SK-N-SH (cell line): ENCODE data around the gene PSMD3. TPM values are rescaled to one million over a fixed set of nuclear protein-coding genes. Genes with fewer than 3 reads are reported as not detected.
A peak's percentile ranks its signal among the peaks of the same experiment; 100 is the strongest.

ENCODE experiments used
- CTCF ChIA-PET: fragments of 300-600, 350-600 bp; formaldehyde crosslinking; extraction: SDS; loops from one replicate; lab custom pipeline; 2021; lab: Yijun Ruan, JAX
- POLR2A ChIA-PET: fragments of 350-600 bp; sonication (Branson Sonifier 250); formaldehyde crosslinking; extraction: SDS; loops from one replicate; lab custom pipeline; 2020; ENCODE audit warnings: antibody characterized with exemption, inconsistent platforms; lab: Yijun Ruan, JAX
- DNase-seq: peaks from one replicate; pipeline ENCODE4 v3.0.0; 2012
- H2AFZ ChIP-seq: fragments of 200-600 bp; sonication (generic); 2 replicates; pipeline ENCODE4 v1.8.1; 2016; ENCODE audit warnings: antibody characterized with exemption, mild to moderate bottlenecking, low read depth
- H3F3A ChIP-seq: fragments of 200-600 bp; sonication (generic); replicated peaks from 2 replicates; pipeline ENCODE3; 2016; ENCODE audit warnings: antibody characterized with exemption, mild to moderate bottlenecking; ENCODE audit not compliant: insufficient read depth
- H3K27ac ChIP-seq, 2 experiments: fragments of 200-500 bp in 1 of 2; fragments of 200-600 bp in 1 of 2; sonication (Bioruptor generic) in 1 of 2; sonication (generic), shearing (Covaris generic) in 1 of 2; 2 replicates each; pipeline versions ENCODE4 v1.5.1 to v1.6.1; 2014 to 2016; ENCODE audit warnings: low read depth in 2 of 2, inconsistent platforms in 1 of 2, low read length in 1 of 2, mild to moderate bottlenecking in 1 of 2, mixed read lengths in 1 of 2
- H3K27me3 ChIP-seq: fragments of 200-600 bp; sonication (generic), shearing (Covaris generic); 2 replicates; pipeline ENCODE4 v1.6.1; 2016; ENCODE audit warnings: mixed run types; ENCODE audit not compliant: insufficient read depth
- H3K36me3 ChIP-seq, 2 experiments: fragments of 200-500 bp in 1 of 2; fragments of 200-600 bp in 1 of 2; sonication (Bioruptor generic) in 1 of 2; sonication (generic) in 1 of 2; replicated peaks in 1 of 2; 2 replicates each; pipeline versions ENCODE3 to v1.5.1; 2014 to 2016; ENCODE audit warnings: low read length in 1 of 2, mild to moderate bottlenecking in 1 of 2; ENCODE audit not compliant: insufficient read depth in 2 of 2, control insufficient read depth in 1 of 2
- H3K4me1 ChIP-seq, 2 experiments: fragments of 200-500 bp in 1 of 2; fragments of 200-600 bp in 1 of 2; sonication (Bioruptor generic) in 1 of 2; sonication (generic), shearing (Covaris generic) in 1 of 2; 2 replicates each; pipeline versions ENCODE4 v1.5.1 to v1.6.1; 2014 to 2016; ENCODE audit warnings: low read depth in 1 of 2, low read length in 1 of 2, mixed run types in 1 of 2; ENCODE audit not compliant: insufficient read depth in 2 of 2, control insufficient read depth in 1 of 2
- H3K4me2 ChIP-seq: fragments of 200-600 bp; sonication (generic), shearing (Covaris generic); 2 replicates; pipeline ENCODE4 v1.6.1; 2017; ENCODE audit warnings: mixed run types
- H3K4me3 ChIP-seq, 2 experiments: fragments of 200-500 bp in 1 of 2; fragments of 200-600 bp in 1 of 2; sonication (Bioruptor generic) in 1 of 2; sonication (generic), shearing (Covaris generic) in 1 of 2; 2 replicates each; pipeline versions ENCODE4 v1.5.1 to v1.8.1; 2014 to 2016; ENCODE audit warnings: low read depth in 2 of 2, inconsistent platforms in 1 of 2, low read length in 1 of 2, mild to moderate bottlenecking in 1 of 2, mixed read lengths in 1 of 2, moderate library complexity in 1 of 2
- H3K79me2 ChIP-seq: fragments of 200-600 bp; sonication (generic); 2 replicates; pipeline ENCODE4 v1.8.1; 2017; ENCODE audit warnings: mild to moderate bottlenecking; ENCODE audit not compliant: insufficient read depth
- H3K9ac ChIP-seq: fragments of 200-600 bp; sonication (generic); 2 replicates; pipeline ENCODE4 v1.6.1; 2017; ENCODE audit warnings: mixed run types
- H3K9me2 ChIP-seq: fragments of 200-600 bp; sonication (generic); 2 replicates; pipeline ENCODE4 v1.6.1; 2017; ENCODE audit warnings: mixed run types
- H3K9me3 ChIP-seq: fragments of 200-600 bp; sonication (generic); 2 replicates; pipeline ENCODE4 v1.6.1; 2017; ENCODE audit warnings: mixed run types, mild to moderate bottlenecking, moderate library complexity
- H4K20me1 ChIP-seq: fragments of 200-600 bp; sonication (generic); 2 replicates; pipeline ENCODE4 v1.6.1; 2017; ENCODE audit warnings: mild to moderate bottlenecking, mixed run types; ENCODE audit not compliant: insufficient read depth
- CTCF ChIP-seq: fragments of 200-600 bp; sonication (generic); IDR thresholded peaks from 2 replicates; pipeline ENCODE4 v1.6.1; 2017; ENCODE audit warnings: antibody characterized with exemption, mild to moderate bottlenecking, moderate library complexity
- EP300 ChIP-seq, 2 experiments: IDR thresholded peaks; 2 replicates each; pipeline versions ENCODE4 v1.4.0 to v1.6.1; 2012; ENCODE audit warnings: borderline replicate concordance in 1 of 2, low read depth in 1 of 2, low read length in 1 of 2
- GABPA ChIP-seq: IDR thresholded peaks from 2 replicates; pipeline ENCODE4 v1.4.0; 2012; ENCODE audit warnings: low read depth, mild to moderate bottlenecking
- GATA2 ChIP-seq: sonication (generic); formaldehyde crosslinking; IDR thresholded peaks from 2 replicates; pipeline ENCODE4 v1.5.0; 2020; ENCODE audit warnings: mild to moderate bottlenecking, missing genetic modification reagents
- JUND ChIP-seq: IDR thresholded peaks from 2 replicates; pipeline ENCODE4 v1.4.0; 2012
- MAX ChIP-seq: IDR thresholded peaks from 2 replicates; pipeline ENCODE4 v1.4.0; 2012; ENCODE audit warnings: low read depth
- MEF2A ChIP-seq: IDR thresholded peaks from 2 replicates; pipeline ENCODE4 v1.4.0; 2012; ENCODE audit warnings: low read depth, borderline replicate concordance
- MXI1 ChIP-seq: IDR thresholded peaks from 2 replicates; pipeline ENCODE4 v1.6.1; 2012; ENCODE audit warnings: mild to moderate bottlenecking, low read depth, low read length, improper control_type of control experiment
- NFIC ChIP-seq: IDR thresholded peaks from 2 replicates; pipeline ENCODE4 v1.4.0; 2012; ENCODE audit warnings: borderline replicate concordance
- PBX3 ChIP-seq: IDR thresholded peaks from 2 replicates; pipeline ENCODE4; 2012
- RAD21 ChIP-seq: IDR thresholded peaks from 2 replicates; pipeline ENCODE4 v1.6.1; 2012; ENCODE audit warnings: mild to moderate bottlenecking, low read length
- RFX5 ChIP-seq: IDR thresholded peaks from 2 replicates; pipeline ENCODE4 v1.6.1; 2012; ENCODE audit warnings: mild to moderate bottlenecking, improper control_type of control experiment, low read length
- SIN3A ChIP-seq: IDR thresholded peaks from 2 replicates; pipeline ENCODE4 v1.6.1; 2012; ENCODE audit warnings: low read depth, mild to moderate bottlenecking, low read length, moderate library complexity, borderline replicate concordance
- SMC3 ChIP-seq: IDR thresholded peaks from 2 replicates; pipeline ENCODE4 v1.6.1; 2012; ENCODE audit warnings: low read depth, low read length, improper control_type of control experiment
- USF2 ChIP-seq: fragments of 150-350 bp; IDR thresholded peaks from 2 replicates; pipeline ENCODE4 v1.6.1; 2017; ENCODE audit warnings: antibody characterized with exemption, low read length, low read depth, borderline replicate concordance
- YY1 ChIP-seq: IDR thresholded peaks from 2 replicates; pipeline ENCODE4 v1.4.0; 2012; ENCODE audit warnings: low read depth, mild to moderate bottlenecking
- ZBTB33 ChIP-seq: IDR thresholded peaks from 2 replicates; pipeline ENCODE4 v1.4.0; 2012; ENCODE audit warnings: low read depth, borderline replicate concordance
- WGBS: methylation state at CpG from one replicate; pipeline ENCODE4 v1.1.6; 2017; ENCODE audit warnings: low lambda C conversion rate; 5-methylcytosine and 5-hydroxymethylcytosine counted together
- polyA plus RNA-seq, 3 experiments: library from polyadenylated mRNA; depleted of rRNA; stranded (reverse); fragments of >200 nt; gene quantifications; 2 replicates each; pipeline ENCODE4 v1.2.3, GENCODE V29; 2012

Gene PSMD3
- polyA plus RNA-seq, 1 of the 3 experiments (the other 2 are of a cell fraction): 104 TPM

GRCh38 chr17:40038882-40039513 lies 58.4 kb downstream of the PSMD3 start:
- DNase-seq: peak; percentile 80

GRCh38 chr17:40041196-40041595 lies 60.6 kb downstream of the PSMD3 start:
- no peaks in the 10 kb centered on the region for H3K9me2 ChIP-seq
- no peak overlapping the region for H3K27ac ChIP-seq
- no peaks in the 10 kb centered on the region for H3K9me3 ChIP-seq
- CTCF ChIA-PET: interaction anchor here (0.7 to 3.4 kb wide), 4 partner anchors 14 to 72 kb away, joined by 3 to 14 read pairs (median 8); no protein-coding TSS in a partner anchor
- no peaks in the 10 kb centered on the region for H4K20me1 ChIP-seq
- H2AFZ ChIP-seq: no peak overlapping the region
- H3K4me1 ChIP-seq: peaks cover 0 to 6% of the 10 kb centered on the region in 2 experiments; a peak in 1 of 4 replicates
- peaks cover 10% of the 10 kb centered on the region for H3F3A ChIP-seq
- no peak overlapping the region for H3K9ac ChIP-seq
- no peak for TF ChIP-seq RFX5
- TF ChIP-seq EP300 (IDR thresholded peaks at IDR 0.05; ENCODE audit: borderline replicate concordance in 1 of 2, low read depth in 1 of 2, low read length in 1 of 2): no peak
- no peak for TF ChIP-seq ZBTB33
- TF ChIP-seq PBX3: no peak
- TF ChIP-seq SIN3A: no peak
- no peak for TF ChIP-seq JUND
- TF ChIP-seq GABPA: no peak
- no peak for TF ChIP-seq YY1
- H3K4me3 ChIP-seq: no peak overlapping the region
- no peaks in the 10 kb centered on the region for H3K79me2 ChIP-seq
- H3K27me3 ChIP-seq: no peaks in the 10 kb centered on the region
- peaks cover 0 to 3% of the 10 kb centered on the region in 2 experiments for H3K36me3 ChIP-seq
- 94% methylated on average over 2 of the region's 2 CpGs for WGBS
- no peak for DNase-seq
- POLR2A ChIA-PET: no interaction called here
- H3K4me2 ChIP-seq: no peak overlapping the region

More at GRCh38 chr17:40038882-40039513, 58.4 kb downstream of the PSMD3 start:
- H3K27me3 ChIP-seq: no peaks in the 10 kb centered on the region
- H3F3A ChIP-seq: peaks cover 10% of the 10 kb centered on the region
- H3K4me2 ChIP-seq: 0 out of 2 replicates have a peak overlapping the region, but pooled peaks have one; percentile 14
- no peaks in the 10 kb centered on the region for H3K9me3 ChIP-seq
- no peaks in the 10 kb centered on the region for H3K9me2 ChIP-seq
- H3K4me1 ChIP-seq: peaks cover 0 to 6% of the 10 kb centered on the region in 2 experiments; a peak in 1 of 4 replicates
- no peaks in the 10 kb centered on the region for H3K79me2 ChIP-seq
- no peak overlapping the region for H2AFZ ChIP-seq
- peaks cover under 1 to 6% of the 10 kb centered on the region in 2 experiments for H3K36me3 ChIP-seq
- ChIA-PET POLR2A (interaction anchor here (1.0 to 1.5 kb wide), 2 partner anchors 30 to 36 kb away, joined by 3 to 5 read pairs; no protein-coding TSS in a partner anchor), CTCF (interaction anchor here (0.6 to 9.5 kb wide), 29 partner anchors 10 to 153 kb away, joined by 3 to 96 read pairs (median 4); partner anchors contain the start of gene CSF3)
- no peak overlapping the region for H3K9ac ChIP-seq
- H3K27ac ChIP-seq: peak overlapping the region; percentile 34 to 64
- 33% methylated on average over 11 of the region's 11 CpGs for WGBS
- no peaks in the 10 kb centered on the region for H4K20me1 ChIP-seq
- H3K4me3 ChIP-seq: no peak overlapping the region
- TF ChIP-seq MAX (0 out of 2 replicates have a peak, but pooled peaks have one; percentile 35), MXI1 (peak; percentile 29; the same call in 1 of the 2 replicates), RAD21 (peak; percentile 64), YY1 (0 out of 2 replicates have a peak, but pooled peaks have one; percentile 14), USF2 (no peak), GATA2 (CRISPR knock-in tag) (0 out of 2 replicates have a peak, but pooled peaks have one; percentile 7), NFIC (peak; percentile 58), MEF2A (no peak), SMC3 (peak; percentile 63), CTCF (peak; percentile 83)
